Anterior cingulate cortex (tissue), 58 donors: ENCODE data around the gene ACACA.
"Not testable (repeated sequence)": the region's sequence is repeated elsewhere in the genome, so short reads cannot be mapped to it uniquely, and the experiment has no call there.

Experiments used
- DNase-seq, 58 donors: peaks; one replicate each; lab custom pipeline; 2025; lab: John Stamatoyannopoulos, UW

Gene ACACA

GRCh38 chr17:37086334-37086733, 320.3 kb downstream of the ACACA start:
- no peak for DNase-seq

GRCh38 chr17:37084372-37084771, 322.3 kb downstream of the ACACA start:
- DNase-seq, result no peak

GRCh38 chr17:37083456-37083855, 323.2 kb downstream of the ACACA start:
- no peak for DNase-seq

GRCh38 chr17:37082985-37083384, 323.7 kb downstream of the ACACA start:
- no peak for DNase-seq

- DNase-seq, result no peak
Measured at GRCh38 chr17:37082311-37082860, 324.2 kb downstream of the ACACA start.

DNA sequence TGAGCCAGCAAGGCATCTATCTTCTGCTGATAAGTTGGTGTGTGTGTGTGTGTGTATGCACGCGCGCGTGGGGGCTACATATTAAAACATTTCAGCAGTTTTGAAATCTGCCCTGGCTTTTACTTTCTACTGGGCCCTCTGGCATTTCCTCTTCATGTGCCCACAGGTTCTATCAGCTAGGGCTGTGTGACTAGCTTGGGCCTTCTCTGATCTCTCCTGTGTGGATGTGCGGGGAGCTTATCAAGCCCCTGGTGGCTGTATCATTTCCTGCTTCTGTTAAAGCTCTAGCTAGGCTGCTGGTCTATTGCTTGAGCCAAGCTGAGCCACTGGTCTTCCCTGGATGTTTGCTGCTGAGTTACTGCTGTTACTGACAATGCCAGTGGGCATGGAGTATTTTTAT, 325.3 kb downstream of the ACACA start:
- DNase-seq, result no peak

- DNase-seq, result no peak
Measured at GRCh38 chr17:37079735-37080134, 326.9 kb downstream of the ACACA start.

DNA sequence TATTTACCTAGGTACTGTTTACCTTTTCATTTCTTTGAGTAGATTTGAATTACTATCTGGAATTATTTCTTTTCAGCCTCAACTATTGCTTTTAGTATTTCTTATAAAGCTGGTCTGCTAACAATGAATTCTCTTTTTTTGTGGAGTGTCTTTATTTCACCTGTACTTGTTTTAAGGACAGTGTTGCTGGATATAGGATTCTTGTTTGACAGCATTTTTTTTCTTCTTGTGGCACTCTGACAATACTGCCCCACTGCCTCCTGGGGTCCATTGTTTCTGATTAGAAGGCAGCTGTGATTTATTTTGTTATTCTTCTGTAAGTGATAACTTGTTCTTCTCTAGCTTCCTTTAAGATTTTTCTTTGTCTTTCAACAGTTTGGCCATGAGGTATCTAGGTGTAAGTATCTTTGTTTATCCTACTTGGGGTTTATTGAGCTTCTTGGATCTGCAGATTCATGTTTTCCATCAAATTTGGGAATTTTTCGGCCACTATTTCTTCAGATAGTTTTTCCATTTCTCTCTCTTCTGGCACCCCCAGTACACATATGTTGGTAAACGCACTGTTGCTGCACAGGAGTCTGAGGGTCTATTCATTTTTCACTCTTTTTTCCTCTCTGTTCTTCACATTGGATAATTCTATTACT, 327.4 kb downstream of the ACACA start:
- no peak for DNase-seq

DNA sequence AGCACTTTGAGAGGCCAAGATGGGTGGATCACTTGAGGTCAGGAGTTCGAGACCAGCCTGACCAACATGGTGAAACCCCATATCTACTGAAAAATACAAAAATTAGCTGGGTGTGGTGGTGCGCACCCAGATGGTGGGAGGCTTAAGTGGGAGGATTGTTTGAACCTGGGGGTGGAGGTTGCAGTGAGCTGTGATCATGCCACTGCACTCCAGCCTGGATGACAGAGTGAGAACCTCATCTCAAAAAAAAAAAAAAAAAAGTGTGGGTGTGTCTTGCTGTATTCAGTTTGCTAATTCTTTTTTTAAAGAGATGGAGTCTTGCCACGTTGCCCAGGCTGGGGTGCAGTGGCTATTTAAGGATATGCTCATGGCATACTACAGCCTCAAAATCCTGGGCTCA, 333.2 kb downstream of the ACACA start:
- not testable (repeated sequence) for DNase-seq

- DNase-seq, result no peak
Measured at GRCh38 chr17:37069087-37069486, 337.5 kb downstream of the ACACA start.

GRCh38 chr17:37068266-37068665, 338.4 kb downstream of the ACACA start:
- peak in 1 of 58 donors; percentile 7 for DNase-seq

- peak in 1 of 58 donors; percentile 74 for DNase-seq
Measured at GRCh38 chr17:37067555-37068111, 339.0 kb downstream of the ACACA start.

GRCh38 chr17:37066322-37067255, 340.0 kb downstream of the ACACA start:
- no peak for DNase-seq

- DNase-seq, result no peak
Measured at GRCh38 chr17:37065486-37066321, 340.9 kb downstream of the ACACA start.

- no peak for DNase-seq
Measured at GRCh38 chr17:37064956-37065355, 341.7 kb downstream of the ACACA start.

- no peak for DNase-seq
Measured at GRCh38 chr17:37064206-37064605, 342.4 kb downstream of the ACACA start.

DNA sequence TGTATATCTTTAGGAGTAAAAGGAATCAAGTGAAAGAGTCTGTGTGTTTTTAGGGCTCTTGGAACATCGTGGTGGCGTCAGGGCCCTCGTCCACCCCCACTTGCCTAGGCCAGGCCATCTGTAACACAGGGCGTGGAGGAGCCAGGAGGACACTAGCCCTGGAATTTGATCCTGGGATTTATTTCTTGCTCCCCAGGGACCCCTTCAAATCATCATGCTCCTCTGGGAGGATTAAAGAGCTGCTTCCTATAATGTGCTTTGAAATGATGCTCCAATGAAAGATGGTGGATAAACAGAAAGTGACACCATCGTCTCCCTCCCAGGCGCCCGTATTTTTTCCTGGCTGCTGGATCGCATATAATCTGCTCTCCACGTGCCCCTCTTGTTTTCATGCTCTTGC, 344.6 kb downstream of the ACACA start:
- DNase-seq, result no peak

GRCh38 chr17:37060928-37061327, 345.7 kb downstream of the ACACA start:
- no peak for DNase-seq

DNA sequence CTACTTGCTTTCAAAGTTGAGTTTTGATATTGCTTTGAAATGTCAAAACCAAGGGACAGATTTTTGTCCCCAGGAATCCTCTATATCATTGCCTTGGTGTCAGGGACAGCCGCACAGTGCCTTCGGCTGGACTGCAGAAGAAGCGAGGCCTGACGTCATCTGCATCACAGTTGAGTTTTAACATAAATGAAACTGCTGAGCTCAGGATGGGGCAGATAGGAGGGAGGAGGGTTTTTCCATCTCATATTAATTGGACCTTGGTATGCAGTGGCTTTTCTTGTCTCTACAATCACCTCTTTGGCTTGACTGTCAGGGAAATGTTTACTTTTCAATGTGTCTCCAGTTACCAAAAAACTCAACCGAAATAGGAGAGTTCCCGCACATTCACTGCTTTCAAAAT, 346.5 kb downstream of the ACACA start:
- no peak for DNase-seq

GRCh38 chr17:37059493-37059892, 347.1 kb downstream of the ACACA start:
- DNase-seq, result no peak
